GM12874 (cell line): ENCODE measurements around the gene DHX29.

ENCODE experiments used
- TF ChIP-seq, protein P1 (sequence below): IDR thresholded peaks from 2 replicates; pipeline ENCODE4 v1.5.1; 2011; ENCODE audit warnings: low read depth, mild to moderate bottlenecking, control low read depth, low read length, moderate library complexity; ENCODE audit not compliant: insufficient read depth

The DHX29 gene

DNA sequence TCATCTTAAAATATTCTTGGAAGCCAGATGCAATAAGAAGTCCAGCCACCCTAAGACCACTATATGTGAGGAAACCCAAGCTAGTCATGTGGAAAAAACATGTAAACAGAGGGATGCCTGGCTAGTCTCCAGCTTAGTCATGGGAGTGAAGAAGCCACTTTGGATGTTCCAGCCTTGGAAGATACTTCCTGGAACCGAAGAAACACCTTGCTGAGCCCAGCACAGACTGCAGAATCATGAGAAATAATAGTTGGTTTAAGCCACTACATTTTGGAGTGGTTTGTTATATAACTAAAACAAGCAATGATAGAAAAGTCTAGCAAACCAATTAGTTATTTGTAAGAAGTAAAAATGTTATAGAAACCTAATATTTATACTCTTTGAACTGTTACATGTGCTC is 12.6 kb downstream of the DHX29 start:
- TF ChIP-seq, protein P1, sequence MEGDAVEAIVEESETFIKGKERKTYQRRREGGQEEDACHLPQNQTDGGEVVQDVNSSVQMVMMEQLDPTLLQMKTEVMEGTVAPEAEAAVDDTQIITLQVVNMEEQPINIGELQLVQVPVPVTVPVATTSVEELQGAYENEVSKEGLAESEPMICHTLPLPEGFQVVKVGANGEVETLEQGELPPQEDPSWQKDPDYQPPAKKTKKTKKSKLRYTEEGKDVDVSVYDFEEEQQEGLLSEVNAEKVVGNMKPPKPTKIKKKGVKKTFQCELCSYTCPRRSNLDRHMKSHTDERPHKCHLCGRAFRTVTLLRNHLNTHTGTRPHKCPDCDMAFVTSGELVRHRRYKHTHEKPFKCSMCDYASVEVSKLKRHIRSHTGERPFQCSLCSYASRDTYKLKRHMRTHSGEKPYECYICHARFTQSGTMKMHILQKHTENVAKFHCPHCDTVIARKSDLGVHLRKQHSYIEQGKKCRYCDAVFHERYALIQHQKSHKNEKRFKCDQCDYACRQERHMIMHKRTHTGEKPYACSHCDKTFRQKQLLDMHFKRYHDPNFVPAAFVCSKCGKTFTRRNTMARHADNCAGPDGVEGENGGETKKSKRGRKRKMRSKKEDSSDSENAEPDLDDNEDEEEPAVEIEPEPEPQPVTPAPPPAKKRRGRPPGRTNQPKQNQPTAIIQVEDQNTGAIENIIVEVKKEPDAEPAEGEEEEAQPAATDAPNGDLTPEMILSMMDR, result no peak

DNA sequence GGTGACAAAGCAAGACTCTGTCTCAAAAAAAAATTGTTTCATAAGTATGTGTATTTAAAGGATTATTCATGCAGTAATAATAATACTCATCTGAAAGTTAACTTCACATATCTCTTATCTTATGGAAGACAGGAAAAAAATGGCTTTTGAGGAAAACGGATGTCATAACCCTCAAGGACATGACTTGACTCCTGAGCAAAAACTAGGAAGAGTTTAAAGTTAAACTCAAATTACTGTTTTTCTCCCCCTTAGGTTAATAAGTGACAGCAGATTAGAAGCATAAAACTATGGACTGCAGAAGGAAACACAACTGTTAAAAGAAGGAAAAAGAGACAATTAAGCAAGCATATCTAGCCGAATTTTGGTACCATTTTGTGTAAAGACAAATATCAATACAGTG is 16.5 kb downstream of the DHX29 start:
- TF ChIP-seq, protein P1, result no peak

DNA sequence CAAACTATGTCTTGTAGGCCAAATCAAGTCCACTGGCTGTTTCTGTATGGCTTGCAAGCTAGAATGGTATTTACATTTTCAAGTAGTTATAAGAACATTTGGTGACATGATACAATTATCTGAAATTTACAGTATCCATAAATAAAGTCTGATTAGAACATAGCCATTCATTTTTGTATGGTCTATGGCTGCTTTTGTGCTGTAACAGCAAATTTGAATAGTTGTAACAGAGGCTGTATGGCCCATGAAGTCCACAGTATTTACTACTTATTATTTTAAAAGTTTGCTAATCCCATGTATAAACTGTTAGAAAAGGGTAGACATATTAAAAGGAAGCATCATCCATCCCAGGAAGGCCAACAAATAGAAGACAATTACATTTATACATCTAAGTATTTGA is 17.7 kb downstream of the DHX29 start:
- TF ChIP-seq, protein P1, result no peak

DNA sequence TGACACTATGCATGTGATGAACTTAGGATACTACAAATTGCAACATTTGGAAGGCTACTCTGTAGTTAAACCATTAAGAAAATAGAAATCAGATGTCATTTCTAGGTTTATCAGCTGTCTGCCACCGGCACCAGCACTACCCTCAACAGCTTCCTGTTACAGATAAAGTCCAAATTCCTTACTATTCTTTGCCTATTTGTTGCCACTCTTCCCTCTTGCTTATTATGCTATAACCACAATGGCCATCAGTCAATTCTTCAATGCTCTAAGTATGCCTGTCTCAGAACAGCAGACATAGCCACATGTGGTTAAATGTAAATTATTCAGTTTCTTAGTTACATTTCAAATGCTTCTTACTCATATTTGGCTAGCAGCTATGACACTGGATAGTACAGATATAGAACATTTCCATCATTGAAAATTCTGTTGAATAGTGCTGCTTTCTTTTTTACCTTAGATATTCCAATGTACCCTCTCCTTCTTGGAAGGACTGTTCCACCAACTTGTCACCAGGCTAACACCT is 21.0 kb downstream of the DHX29 start:
- TF ChIP-seq, protein P1, result no peak

DNA sequence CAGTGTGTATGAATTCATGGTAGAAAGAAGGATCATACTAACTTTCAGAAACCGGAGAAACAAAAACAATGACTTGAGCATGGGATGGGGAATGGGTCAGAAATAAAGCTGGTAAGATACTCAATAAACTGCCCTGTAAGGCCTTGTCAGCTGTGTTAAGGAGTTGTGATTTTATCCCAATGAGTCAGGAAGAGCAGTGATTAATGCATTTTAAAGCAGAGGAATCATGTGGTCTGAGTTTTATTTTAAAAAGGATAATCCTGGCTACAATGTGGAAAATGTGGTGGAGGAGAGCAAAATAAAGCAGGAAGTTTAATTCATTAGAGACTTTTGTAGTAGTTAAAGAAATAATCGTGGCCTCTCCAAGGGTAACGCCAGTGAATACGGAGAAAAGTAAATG is 28.7 kb downstream of the DHX29 start:
- TF ChIP-seq, protein P1, result no peak

DNA sequence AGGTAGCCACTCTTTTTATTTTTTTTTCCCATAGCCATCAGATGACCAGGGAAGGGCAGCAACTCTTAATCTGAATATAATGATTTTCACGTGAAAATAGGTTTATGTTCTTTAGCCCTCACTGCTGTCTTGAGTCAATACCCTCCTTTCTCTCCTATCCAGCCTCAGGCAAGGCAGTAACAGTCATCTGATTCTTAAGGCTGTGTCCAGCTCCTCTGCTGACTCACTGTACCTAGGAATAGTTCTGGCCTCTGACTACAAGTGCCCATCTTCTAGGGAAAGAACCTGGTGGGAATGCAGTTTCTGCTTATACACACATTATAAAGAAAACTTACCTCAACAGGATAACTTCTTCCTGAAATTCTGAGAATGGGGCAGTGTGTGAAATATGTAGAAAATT is 30.7 kb downstream of the DHX29 start:
- TF ChIP-seq, protein P1, result no peak

DNA sequence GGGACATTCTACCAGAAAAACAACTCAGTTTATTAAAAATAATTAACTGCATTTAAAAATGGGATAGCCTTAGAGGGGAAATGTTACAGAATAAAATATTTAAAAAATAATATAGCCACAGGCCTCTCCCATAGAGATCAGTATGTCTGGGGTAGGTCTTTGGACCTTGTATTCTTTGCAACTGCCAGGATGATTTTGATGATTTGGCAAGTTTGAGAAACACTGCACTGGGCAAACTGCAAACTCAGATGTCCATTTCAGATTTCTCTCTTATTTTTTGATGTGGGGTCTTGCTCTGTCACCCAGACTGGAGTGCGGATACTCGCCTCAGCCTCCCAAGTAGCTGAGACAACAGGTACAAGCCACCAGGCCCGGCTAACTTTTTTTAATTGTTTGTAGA is 49.2 kb downstream of the DHX29 start:
- TF ChIP-seq, protein P1, result no peak
